DOHH2 (cell line): ENCODE results near the gene BRIP1.

Source experiments
- H3F3A ChIP-seq: fragments of 200-600 bp; sonication (generic), shearing (Covaris generic); 2 replicates; pipeline ENCODE4 v1.6.0; 2016; ENCODE audit warnings: antibody characterized with exemption, mild to moderate bottlenecking; ENCODE audit not compliant: control insufficient read depth, insufficient read depth
- H3K27ac ChIP-seq: fragments of 200-600 bp; sonication (generic); 2 replicates; pipeline ENCODE4 v1.5.1; 2014; ENCODE audit warnings: low read depth, mild to moderate bottlenecking, low read length, moderate library complexity
- H3K27me3 ChIP-seq: fragments of 200-600 bp; sonication (generic); 2 replicates; pipeline ENCODE4 v1.6.1; 2014; ENCODE audit warnings: mild to moderate bottlenecking, low read length, mixed read lengths; ENCODE audit not compliant: control insufficient read depth
- H3K36me3 ChIP-seq: fragments of 200-600 bp; sonication (generic); 2 replicates; pipeline ENCODE4 v1.6.1; 2014; ENCODE audit warnings: mild to moderate bottlenecking, low read length, moderate library complexity, mixed read lengths; ENCODE audit not compliant: control insufficient read depth
- H3K4me1 ChIP-seq: fragments of 200-600 bp; sonication (generic); 2 replicates; pipeline ENCODE4 v1.6.1; 2014; ENCODE audit warnings: mild to moderate bottlenecking, low read length, mixed read lengths; ENCODE audit not compliant: control insufficient read depth
- H3K4me2 ChIP-seq: fragments of 200-600 bp; sonication (generic); 2 replicates; pipeline ENCODE4 v1.6.0; 2014; ENCODE audit warnings: mild to moderate bottlenecking, low read length, moderate library complexity
- H3K4me3 ChIP-seq: fragments of 200-600 bp; sonication (generic); 2 replicates; pipeline ENCODE4 v1.5.1; 2014; ENCODE audit warnings: mild to moderate bottlenecking, low read length, mixed read lengths
- H3K79me2 ChIP-seq: fragments of 200-600 bp; sonication (generic); 2 replicates; pipeline ENCODE4 v1.6.1; 2014; ENCODE audit warnings: mild to moderate bottlenecking, low read length, mixed read lengths; ENCODE audit not compliant: control insufficient read depth
- H3K9me2 ChIP-seq: fragments of 200-600 bp; sonication (generic); replicated peaks from 2 replicates; pipeline ENCODE4 v1.6.1; 2014; ENCODE audit warnings: mild to moderate bottlenecking, low read length, mixed read lengths; ENCODE audit not compliant: control insufficient read depth
- H3K9me3 ChIP-seq: fragments of 200-600 bp; sonication (generic); 2 replicates; pipeline ENCODE4 v1.6.1; 2014; ENCODE audit warnings: antibody characterized with exemption, low read length, mixed read lengths; ENCODE audit not compliant: control insufficient read depth, insufficient read depth
- H4K20me1 ChIP-seq: fragments of 200-600 bp; sonication (generic); 2 replicates; pipeline ENCODE4 v1.6.0; 2014; ENCODE audit warnings: low read depth, mild to moderate bottlenecking, antibody characterized with exemption, low read length, moderate library complexity; ENCODE audit not compliant: control insufficient read depth, insufficient read depth
- EZH2phosphoT487 ChIP-seq: fragments of 200-600 bp; sonication (generic); IDR thresholded peaks from 2 replicates; pipeline ENCODE4 v1.6.1; 2017; ENCODE audit warnings: borderline replicate concordance, mild to moderate bottlenecking, antibody characterized with exemption, low read length, moderate library complexity, mixed read lengths
- TF ChIP-seq, protein P1 (sequence below): fragments of 200-600 bp; sonication (generic); IDR thresholded peaks from one replicate; pipeline ENCODE4 v1.5.1; 2014; ENCODE audit warnings: antibody characterized with exemption, mild to moderate bottlenecking, low read depth, low read length; ENCODE audit not compliant: poor library complexity, severe bottlenecking

Gene BRIP1

DNA sequence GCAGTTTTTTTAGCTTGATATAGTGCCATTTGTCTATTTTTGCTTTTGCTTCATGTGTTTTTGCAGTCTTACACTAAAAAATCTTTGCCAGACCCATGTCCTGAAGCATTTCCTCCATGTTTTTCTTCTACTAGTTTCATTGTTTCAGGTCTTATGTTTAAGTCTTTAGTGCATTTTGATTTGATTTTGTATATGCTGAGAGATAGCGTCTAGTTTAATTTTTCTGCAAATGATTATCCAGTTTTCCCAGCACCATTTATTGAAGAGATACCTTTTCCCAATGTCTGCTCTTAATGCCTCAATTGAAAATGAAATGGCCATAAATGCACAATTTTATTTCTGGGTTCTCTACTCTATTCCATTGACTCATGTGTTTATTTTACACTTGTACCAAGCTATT, 231.5 kb downstream of the BRIP1 start:
- H3K27ac ChIP-seq = no peak overlapping the region
- no peaks in the 10 kb centered on the region for H3K79me2 ChIP-seq
- H3F3A ChIP-seq = no peaks in the 10 kb centered on the region
- H3K4me2 ChIP-seq = no peak overlapping the region
- H4K20me1 ChIP-seq = no peaks in the 10 kb centered on the region
- H3K27me3 ChIP-seq = no peaks in the 10 kb centered on the region
- 0 out of 2 replicates have a peak, but pooled peaks cover 4% of the 10 kb centered on the region for H3K9me3 ChIP-seq
- TF ChIP-seq, protein P1, sequence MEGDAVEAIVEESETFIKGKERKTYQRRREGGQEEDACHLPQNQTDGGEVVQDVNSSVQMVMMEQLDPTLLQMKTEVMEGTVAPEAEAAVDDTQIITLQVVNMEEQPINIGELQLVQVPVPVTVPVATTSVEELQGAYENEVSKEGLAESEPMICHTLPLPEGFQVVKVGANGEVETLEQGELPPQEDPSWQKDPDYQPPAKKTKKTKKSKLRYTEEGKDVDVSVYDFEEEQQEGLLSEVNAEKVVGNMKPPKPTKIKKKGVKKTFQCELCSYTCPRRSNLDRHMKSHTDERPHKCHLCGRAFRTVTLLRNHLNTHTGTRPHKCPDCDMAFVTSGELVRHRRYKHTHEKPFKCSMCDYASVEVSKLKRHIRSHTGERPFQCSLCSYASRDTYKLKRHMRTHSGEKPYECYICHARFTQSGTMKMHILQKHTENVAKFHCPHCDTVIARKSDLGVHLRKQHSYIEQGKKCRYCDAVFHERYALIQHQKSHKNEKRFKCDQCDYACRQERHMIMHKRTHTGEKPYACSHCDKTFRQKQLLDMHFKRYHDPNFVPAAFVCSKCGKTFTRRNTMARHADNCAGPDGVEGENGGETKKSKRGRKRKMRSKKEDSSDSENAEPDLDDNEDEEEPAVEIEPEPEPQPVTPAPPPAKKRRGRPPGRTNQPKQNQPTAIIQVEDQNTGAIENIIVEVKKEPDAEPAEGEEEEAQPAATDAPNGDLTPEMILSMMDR = no peak
- no peak for TF ChIP-seq EZH2phosphoT487
- no peaks in the 10 kb centered on the region for H3K9me2 ChIP-seq
- peaks cover 3% of the 10 kb centered on the region; the same call in 1 of the 2 replicates for H3K4me1 ChIP-seq
- no peaks in the 10 kb centered on the region; the same call in 1 of the 2 replicates for H3K36me3 ChIP-seq
- no peak overlapping the region for H3K4me3 ChIP-seq
